Esophagus muscularis mucosa (tissue), 3 donors: Measurements from ENCODE around the gene USP47.

Experiments used
- POLR2A ChIP-seq: fragments of 450-650 bp; IDR thresholded peaks from one replicate; pipeline ENCODE4 v1.6.1; 2017; ENCODE audit warnings: antibody characterized with exemption, moderate library complexity, mild to moderate bottlenecking, low read depth
- TF ChIP-seq, protein P1 (sequence below), 3 experiments: fragments of 200-600 bp in 2 of 3; fragments of 450-650 bp in 1 of 3; sonication (generic) in 2 of 3; IDR thresholded peaks; one replicate each; pipeline ENCODE4 v1.5.1; 2017 to 2019; ENCODE audit warnings: antibody characterized with exemption in 3 of 3, mild to moderate bottlenecking in 2 of 3, moderate library complexity in 1 of 3

DNA sequence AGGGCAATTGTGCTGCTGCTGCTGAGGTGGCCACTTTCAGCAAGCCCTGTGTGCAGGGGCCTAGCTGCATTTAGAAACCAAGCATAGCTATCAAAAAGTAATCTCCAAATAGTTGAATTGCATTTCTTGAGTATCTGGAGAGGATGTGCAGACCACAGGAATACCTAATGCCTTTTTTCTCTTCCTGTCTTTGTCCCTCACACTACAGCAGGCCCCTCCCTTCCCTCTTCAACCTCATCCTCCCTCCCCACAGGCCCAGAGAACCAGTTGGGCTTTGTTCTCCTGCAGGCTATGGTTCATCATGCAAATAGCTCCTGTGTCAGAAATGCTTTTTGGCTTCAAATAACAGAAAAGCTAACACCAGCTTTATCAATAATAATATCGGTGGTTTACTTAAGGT lies 118.9 kb downstream of the USP47 start:
- TF ChIP-seq, protein P1, sequence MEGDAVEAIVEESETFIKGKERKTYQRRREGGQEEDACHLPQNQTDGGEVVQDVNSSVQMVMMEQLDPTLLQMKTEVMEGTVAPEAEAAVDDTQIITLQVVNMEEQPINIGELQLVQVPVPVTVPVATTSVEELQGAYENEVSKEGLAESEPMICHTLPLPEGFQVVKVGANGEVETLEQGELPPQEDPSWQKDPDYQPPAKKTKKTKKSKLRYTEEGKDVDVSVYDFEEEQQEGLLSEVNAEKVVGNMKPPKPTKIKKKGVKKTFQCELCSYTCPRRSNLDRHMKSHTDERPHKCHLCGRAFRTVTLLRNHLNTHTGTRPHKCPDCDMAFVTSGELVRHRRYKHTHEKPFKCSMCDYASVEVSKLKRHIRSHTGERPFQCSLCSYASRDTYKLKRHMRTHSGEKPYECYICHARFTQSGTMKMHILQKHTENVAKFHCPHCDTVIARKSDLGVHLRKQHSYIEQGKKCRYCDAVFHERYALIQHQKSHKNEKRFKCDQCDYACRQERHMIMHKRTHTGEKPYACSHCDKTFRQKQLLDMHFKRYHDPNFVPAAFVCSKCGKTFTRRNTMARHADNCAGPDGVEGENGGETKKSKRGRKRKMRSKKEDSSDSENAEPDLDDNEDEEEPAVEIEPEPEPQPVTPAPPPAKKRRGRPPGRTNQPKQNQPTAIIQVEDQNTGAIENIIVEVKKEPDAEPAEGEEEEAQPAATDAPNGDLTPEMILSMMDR (IDR thresholded peaks at IDR 0.05) = no peak
- TF ChIP-seq POLR2A = no peak
